ENCODE results near the gene SLC39A1.
A peak's percentile ranks its signal among the peaks of the same experiment; 100 is the strongest.

SLC39A1 gene

DNA sequence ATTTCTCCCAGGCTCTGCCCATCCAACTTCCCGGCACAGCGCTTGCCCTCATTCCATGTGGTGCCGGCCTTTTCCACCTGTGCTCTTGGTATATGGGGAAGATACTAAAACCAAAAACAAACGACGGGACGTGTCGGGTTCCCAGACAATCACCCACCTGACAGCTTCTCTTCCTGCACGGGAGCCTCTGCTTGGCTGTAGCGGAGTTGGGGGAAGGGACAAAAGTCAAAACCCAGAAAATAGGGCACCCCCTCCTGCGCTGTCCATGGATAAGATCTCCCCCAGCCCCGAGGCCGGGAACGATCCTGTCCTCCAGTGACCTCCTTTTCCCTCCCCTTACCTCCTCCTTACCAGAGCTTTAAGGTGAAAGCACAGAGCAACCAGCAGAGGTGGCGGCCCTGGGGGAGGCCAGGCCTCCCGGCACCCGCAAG lies 13.5 kb upstream of the SLC39A1 start:
- DNase-seq, result no peak

DNA sequence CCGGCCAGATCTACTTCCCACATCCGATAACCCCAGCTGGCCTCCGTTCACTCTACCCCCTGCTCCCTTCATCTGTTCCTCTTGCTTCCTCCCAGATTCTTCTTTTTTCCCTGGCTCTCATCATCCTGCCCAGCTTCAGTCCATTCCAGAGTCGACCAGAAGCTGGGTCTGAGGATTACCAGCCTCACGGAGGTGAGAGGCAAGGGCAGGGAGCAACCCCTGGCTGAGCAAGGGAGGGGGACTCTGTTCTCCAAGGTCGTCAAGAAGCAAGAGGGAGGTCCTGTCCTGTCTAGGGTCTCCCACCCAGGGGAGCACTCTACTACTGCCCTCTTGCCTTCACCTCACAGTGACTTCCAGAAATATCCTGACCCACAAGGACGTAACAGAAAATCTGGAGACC lies 10.2 kb upstream of the SLC39A1 start:
- no peak for DNase-seq

GRCh38 chr1:153973071-153973470 lies 9.7 kb upstream of the SLC39A1 start:
- no peak for DNase-seq

GRCh38 chr1:153970346-153970745 lies 7.0 kb upstream of the SLC39A1 start:
- no peak for DNase-seq

DNA sequence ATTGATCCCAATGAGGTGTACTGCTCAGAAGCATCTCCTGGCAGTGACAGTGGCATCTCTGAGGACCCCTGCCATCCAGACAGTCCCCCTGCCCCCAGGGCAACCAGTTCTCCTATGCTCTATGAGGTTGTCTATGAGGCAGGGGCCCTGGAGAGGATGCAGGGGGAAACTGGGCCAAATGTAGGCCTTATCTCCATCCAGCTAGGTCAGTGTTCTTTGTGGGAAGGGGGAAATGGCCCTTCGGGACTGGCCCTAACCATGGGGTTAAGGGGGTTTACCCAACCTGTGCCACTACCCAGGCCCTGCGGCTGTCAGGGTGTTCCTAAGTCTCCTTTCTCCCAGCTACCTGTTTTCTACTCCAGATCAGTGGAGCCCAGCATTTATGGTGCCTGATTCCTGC lies 5.6 kb upstream of the SLC39A1 start:
- no peak for DNase-seq

DNA sequence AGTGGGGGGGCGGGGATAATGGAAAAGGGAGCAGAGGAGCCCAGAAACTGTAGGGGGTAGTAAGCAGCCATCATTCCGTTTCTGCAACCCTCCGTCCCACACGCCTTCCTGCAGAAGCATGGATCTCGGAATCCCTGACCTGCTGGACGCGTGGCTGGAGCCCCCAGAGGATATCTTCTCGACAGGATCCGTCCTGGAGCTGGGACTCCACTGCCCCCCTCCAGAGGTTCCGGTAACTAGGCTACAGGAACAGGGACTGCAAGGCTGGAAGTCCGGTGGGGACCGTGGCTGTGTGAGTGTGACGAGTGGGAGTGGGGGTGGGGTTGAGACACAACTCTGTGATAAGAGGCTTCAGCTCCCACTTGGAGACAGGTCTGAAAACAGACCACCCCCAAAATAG lies 5.1 kb upstream of the SLC39A1 start:
- no peak for DNase-seq

GRCh38 chr1:153968000-153968363 lies 4.6 kb upstream of the SLC39A1 start:
- no peak for DNase-seq

DNA sequence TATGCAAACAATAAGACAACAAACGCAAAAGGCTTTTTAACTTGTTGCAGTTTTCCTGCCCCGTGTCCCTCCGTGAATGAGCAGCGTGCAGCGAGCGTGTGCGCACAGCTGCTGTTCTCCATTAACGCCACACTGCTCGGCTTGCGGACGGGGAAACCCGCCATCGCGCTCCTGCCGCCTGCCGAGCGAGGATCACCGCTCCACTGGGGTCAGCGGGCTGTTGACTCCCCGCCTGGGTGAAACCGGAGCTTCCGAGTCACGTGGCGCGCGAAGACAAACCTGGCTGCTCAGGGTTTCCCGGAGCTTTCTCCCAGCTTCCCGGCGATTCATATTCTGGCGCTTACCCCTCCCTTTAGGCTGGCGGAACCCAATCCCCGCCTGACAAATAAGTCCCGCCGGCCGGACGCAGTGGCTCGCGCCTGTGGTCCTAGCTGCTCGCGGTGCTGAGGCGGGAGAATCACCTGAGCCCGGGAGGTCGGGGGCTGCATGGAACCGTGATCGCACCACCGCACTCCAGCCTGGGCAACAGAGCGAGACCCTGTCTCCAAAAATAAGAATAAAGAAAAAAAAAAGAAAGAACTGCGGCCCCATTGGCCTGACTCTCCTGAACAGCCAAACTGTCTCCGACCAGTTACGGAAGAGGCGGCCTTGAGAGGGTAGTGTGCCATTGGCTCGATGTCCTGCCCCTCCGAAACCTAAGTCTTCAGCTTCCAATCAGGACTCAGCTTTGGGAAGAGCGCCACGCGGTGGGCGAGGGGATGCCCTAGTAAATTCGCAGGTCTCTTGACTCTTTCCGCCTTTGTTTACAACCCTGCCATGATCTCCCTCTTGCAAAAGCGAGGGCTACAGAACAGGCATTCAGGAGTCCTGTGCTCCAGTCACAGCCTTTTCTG lies 4.0 kb upstream of the SLC39A1 start, which contains the start of gene CREB3L4:
CREB3L4 (plus strand) TSS at position 796 of the 893 bp plus-strand sequence. CDS start 624 bp downstream, outside the sequence.
- DNase-seq, result peak; percentile 95 to 97

DNA sequence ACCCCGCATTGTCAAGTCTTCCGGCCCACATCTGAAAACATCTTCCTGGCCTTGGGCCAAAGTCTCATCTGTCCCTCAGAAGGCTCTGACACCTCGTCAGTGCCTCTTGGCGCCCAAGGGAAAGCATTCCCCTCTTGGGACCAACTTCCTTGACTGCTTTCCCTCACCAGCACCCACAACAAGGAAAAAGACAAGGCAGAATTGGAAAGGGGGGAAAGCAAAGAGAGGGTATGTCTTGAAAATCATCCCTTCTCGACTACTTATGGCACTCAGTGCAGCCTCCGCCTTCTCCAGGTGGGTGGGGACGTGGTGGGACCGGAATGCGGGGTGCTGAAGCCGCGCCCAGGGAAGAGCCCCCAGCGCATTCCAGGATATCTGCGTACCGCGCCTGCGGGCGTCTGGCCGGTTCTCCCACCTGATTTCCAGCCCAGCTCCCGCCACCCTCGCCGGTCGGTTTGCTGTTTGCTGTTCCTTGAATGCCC lies 554 bp upstream of the SLC39A1 start:
- no peak for DNase-seq

DNA sequence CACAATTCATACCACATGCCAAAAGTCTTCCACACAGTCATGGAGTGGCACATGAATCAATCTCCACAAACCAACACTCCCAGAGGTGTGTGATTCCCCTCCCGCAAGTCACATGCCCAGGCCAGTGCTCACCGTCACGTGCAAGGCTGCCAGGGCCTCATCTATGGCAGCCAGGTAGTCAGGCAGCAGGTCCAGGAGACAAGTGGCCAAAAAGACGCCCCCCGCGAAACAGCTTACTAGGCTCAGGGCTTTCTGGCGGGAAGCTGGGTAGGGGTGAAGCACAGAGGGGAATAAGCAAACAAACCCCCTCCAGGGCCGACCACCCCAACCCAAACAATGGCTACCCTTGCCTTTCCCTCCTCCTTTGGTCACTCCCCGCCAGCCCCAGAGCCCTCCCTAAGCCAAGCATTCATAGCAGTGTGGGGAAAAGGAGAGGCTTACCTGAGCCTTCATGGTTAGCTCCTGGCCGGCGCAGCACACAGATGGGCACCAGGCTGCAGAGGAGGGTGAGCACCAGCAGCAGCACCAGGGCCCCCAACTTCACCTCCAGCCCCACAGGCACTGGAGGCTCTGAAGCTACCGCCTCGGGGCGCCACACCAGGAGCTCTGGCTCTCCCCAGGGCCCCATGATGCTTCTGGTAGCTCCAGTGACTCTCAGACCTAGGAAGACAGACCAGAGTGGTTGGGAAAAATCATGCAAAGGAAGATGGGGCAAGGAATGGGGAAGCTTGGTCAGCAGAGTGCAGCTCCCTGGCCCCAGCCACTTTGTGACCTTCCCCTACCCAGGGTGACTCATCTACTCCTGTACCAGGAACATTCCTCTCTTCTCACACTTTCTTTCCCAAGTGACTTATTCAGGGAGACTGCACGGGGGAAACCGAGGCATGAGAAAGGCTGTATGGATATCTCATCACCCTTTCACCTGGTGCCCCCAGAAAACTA lies 978 bp downstream of the SLC39A1 start:
- peak in 1 of 2 experiments; percentile 14 for DNase-seq

DNA sequence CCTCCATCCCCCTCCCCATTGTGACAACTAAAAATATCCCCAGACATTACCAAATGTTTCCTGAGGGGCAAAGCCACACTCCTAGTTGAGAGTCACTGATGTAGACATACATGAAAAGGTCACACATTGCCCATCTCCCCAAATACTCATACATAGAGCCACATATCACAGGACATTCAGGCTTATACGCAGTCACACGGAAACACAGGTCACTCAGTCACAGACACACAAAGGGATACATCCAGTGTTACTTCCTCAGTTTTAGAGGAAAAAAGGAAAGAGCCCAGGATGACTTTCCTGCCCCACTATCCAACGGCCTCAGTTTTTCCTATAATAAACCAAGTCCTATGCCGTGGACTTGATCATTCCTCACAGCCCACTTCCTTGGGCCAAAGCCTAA lies 1.9 kb downstream of the SLC39A1 start:
- no peak for DNase-seq

DNA sequence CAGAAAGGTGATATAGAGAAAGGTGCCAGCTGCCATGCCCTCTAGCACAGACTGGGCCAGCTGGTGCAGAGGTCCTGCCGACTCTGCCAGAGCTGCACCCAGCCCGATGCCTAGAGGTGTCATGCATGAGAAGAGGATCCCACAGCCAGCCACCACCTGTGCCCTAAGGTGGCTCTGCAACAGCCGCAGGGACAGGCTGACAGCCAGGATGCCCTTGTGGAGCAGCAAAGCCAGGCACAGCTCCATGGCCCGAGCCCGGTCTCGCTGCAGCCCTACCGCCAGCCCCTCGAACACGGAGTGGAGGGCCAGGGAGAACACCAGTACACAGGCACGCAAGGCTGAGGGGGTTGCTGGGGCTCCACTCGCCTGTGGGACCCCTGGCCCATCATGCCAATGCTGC lies 3.1 kb downstream of the SLC39A1 start:
- DNase-seq, result no peak

GRCh38 chr1:153959454-153959853 lies 3.9 kb downstream of the SLC39A1 start:
- DNase-seq, result no peak

DNA sequence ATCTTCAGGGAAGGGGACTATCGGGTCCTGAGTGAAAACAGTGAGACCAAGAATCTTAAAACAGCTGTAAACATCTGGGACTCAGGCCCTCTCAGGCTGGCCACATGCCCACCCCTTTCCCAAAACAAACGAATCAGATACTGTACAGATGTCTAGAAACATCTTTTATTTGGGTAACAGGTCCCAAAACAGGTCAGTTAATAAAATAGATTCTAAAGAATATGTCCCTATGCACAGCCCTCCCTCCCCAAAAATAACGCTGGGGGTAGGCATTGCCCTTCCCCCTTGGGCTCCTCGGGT lies 4.4 kb downstream of the SLC39A1 start:
- DNase-seq, result no peak

GRCh38 chr1:153958111-153958960 lies 5.0 kb downstream of the SLC39A1 start, which contains the start of gene CRTC2:
CRTC2 (minus strand) TSS chr1:153958612; CDS start chr1:153958497, 115 bp downstream.
- peak; percentile 96 to 98 for DNase-seq

DNA sequence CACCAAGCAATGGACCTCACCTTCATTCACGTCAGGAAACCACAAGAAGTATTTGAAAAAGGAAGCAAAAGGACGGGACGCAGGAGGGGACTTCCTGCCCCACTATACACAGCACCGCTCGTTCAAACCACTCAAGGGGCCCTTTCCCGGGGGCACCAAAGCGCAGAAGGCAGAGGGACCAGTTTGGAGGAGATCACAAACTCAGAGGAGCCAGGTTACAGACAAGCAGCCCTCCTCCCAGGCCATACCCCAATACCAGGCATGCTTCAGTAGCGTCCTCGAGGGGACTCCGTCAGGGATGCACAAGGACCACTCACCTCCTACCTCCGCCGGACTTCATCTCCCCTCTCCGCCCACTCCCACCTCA lies 5.6 kb downstream of the SLC39A1 start:
- peak in 1 of 2 experiments; percentile 30 for DNase-seq

DNA sequence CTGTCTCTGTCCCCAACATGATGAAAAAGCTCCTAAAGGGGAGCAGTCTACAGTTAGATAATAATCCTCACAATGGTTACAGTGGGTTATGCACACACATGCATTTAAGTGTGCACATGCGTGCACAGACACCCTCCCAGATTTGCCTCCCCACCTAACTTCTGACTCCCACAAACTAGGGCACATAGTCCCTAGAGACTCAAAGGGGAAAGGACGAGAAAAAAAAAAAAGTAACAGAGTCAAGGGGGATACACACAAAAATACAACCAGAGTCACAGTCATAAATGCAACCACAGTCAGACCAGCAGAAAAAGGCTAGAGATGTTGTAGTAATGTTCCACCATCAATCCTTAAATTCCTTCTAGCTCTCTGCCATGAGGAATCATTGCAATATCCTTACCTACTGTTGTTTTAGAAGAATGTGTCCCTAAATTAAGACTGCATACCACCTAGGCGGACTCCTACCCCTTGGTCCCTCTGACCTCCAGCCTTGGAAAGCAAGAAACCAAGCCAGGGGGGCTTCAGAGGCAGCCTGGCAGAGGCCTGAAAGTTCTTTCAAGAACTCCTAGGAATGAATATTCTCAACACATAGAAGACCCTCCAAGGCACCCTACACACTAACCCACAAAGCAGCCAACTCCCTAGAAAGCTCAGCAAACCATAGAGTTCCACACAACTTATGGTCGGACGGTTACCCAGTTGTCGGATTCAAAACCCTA lies 6.2 kb downstream of the SLC39A1 start:
- no peak for DNase-seq

- DNase-seq, result no peak
Measured at GRCh38 chr1:153954826-153955225, 8.5 kb downstream of the SLC39A1 start.

DNA sequence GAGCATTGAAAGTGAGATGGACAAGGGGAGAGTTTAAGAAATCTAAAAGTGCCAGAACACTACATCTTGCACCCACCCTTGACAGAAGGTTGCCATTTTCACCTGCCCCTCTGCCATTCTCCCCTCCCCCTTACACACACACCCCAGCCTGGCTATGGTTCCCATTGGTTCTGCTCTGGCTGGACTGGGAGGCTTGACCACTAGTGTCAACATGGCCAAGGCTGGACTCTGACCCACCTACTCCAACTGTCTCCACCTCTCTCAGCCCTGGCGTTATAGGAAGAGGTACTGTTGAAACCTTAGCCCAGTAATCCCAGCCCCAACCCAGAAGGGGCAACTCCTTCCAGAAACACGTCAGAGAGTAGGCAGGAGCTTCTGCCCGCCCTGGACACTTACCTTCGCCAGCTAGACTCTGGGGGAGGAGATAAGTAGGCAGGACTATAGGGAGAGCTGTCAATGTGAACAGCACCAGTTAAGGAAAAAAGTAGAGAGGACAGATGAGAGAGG lies 9.4 kb downstream of the SLC39A1 start:
- no peak for DNase-seq

GRCh38 chr1:153951801-153952200 lies 11.5 kb downstream of the SLC39A1 start:
- DNase-seq, result no peak

- no peak for DNase-seq
Measured at GRCh38 chr1:153951183-153951582, 12.2 kb downstream of the SLC39A1 start.
